ENCODE results near the gene PROKR1. TPM values are rescaled to one million over a fixed set of nuclear protein-coding genes. Genes with fewer than 3 reads are reported as not detected.
A peak's percentile ranks its signal among the peaks of the same experiment; 100 is the strongest.
"Not testable (repeated sequence)": the region's sequence is repeated elsewhere in the genome, so short reads cannot be mapped to it uniquely, and the experiment has no call there.

PROKR1 gene
- 0.15 TPM for polyA plus RNA-seq
- long read RNA-seq, donor 1 = 0 reads
- long read RNA-seq, donor 2 = 0 reads
- long read RNA-seq, donor 3 = 0 reads
- long read RNA-seq, donor 4 = 0 reads
- long read RNA-seq, donor 5 = 0 reads
- long read RNA-seq, donor 6 = 0 reads
- long read RNA-seq, donor 7 = 0 reads
- long read RNA-seq, donor 8 = 0 reads
- long read RNA-seq, donor 9 = 0 reads
- long read RNA-seq, donor 10 = 0 reads
- long read RNA-seq, donor 11 = 0 reads

DNA sequence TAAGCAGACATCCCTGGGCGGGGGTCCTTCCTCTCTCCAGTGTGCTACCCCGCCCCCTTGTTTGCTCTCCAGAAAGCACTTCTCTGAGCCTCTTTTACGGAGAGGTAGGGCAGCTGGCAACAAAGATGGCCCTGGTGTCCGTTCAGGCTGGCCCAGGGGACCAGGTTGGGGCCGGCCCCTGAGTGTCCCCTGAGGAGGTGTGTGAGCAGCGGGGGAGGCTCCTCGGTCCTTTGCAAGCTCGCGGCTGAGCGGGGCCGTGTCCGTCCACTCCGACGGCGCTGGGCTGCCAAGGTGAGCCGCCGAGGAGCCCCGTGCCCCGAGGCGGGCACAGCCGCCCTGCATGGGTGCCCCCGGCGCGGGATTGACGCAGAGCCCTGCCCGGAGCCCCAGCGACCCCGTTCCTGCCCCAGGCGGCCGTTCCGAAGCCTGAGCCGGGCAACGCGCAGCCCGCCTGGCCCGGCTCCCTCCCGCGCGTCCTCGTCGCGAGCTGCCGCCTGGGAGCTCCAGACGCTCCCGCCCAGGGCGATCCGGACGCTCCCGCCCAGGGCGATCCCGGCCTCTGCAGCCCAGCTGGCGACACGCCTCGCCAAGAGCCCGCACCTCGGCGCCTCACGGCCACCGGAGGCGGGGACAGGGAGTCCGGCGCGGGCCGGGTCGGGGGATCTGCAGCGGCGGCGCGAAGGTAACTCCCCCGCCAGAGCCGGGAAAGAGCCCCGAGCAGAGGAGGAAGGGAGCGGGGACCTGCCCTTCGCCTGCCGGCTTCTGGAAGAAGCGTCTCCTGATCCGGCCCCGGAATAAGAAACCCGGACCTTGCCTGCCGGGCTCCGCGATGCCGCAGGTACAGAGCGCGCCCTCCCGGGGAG lies at the start of gene PROKR1:
TSS of gene PROKR1 (plus strand) at position 569 of the 863 bp plus-strand sequence. CDS start 2,243 bp downstream, outside the sequence.
- Histone ChIP-seq H3K4me3 (ENCODE audit: low read length) (peak within 1 kb of the TSS; percentile 27), H3K4me1 (ENCODE audit: control insufficient read depth, insufficient read depth, low read length) (no peaks in the 10 kb centered on the region), H3K27ac (ENCODE audit: low read length) (no peak within 1 kb of the TSS), H3K9me3 (ENCODE audit: control insufficient read depth, low read depth, low read length) (no peaks in the 10 kb centered on the region), H3K36me3 (ENCODE audit: control insufficient read depth, insufficient read depth, low read length) (no peaks in the 10 kb centered on the region), H3K27me3 (ENCODE audit: control insufficient read depth, insufficient read depth, low read length) (peaks cover 43% of the 10 kb centered on the region)
- DNase-seq = peak; percentile 11 to 59
- WGBS (ENCODE audit: insufficient coverage, low lambda C conversion rate) = no CpG with 5 or more reads among the region's 86 CpGs

DNA sequence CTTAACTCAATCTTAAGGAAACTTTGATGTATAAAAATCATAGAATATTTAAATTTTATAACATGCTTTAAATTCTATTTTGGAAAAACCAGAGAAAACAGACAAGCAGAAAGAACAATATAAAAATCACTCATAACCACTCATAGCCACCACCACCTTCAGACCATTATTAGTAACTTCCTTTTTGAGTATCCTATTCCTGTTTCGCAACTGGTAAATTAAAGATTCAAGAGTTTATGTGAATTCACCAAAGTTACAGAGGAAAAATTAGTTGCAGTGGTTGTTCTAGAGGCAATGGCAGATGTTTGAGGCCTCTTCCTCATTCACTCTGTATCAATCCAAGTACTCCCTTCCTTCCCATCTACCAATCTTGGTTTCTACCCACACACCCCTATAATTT lies 49.3 kb upstream of the PROKR1 start:
- WGBS (ENCODE audit: insufficient coverage, low lambda C conversion rate) = no CpG with 5 or more reads among the region's 1 CpG
- H3K27ac ChIP-seq (ENCODE audit: low read length) = no peak overlapping the region
- H3K9me3 ChIP-seq (ENCODE audit: control insufficient read depth, low read depth, low read length) = no peaks in the 10 kb centered on the region
- no peak for DNase-seq
- no peaks in the 10 kb centered on the region for H3K4me1 ChIP-seq (ENCODE audit: control insufficient read depth, insufficient read depth, low read length)
- no peak overlapping the region for H3K4me3 ChIP-seq (ENCODE audit: low read length)
- H3K36me3 ChIP-seq (ENCODE audit: control insufficient read depth, insufficient read depth, low read length) = no peaks in the 10 kb centered on the region
- H3K27me3 ChIP-seq (ENCODE audit: control insufficient read depth, insufficient read depth, low read length) = no peaks in the 10 kb centered on the region

DNA sequence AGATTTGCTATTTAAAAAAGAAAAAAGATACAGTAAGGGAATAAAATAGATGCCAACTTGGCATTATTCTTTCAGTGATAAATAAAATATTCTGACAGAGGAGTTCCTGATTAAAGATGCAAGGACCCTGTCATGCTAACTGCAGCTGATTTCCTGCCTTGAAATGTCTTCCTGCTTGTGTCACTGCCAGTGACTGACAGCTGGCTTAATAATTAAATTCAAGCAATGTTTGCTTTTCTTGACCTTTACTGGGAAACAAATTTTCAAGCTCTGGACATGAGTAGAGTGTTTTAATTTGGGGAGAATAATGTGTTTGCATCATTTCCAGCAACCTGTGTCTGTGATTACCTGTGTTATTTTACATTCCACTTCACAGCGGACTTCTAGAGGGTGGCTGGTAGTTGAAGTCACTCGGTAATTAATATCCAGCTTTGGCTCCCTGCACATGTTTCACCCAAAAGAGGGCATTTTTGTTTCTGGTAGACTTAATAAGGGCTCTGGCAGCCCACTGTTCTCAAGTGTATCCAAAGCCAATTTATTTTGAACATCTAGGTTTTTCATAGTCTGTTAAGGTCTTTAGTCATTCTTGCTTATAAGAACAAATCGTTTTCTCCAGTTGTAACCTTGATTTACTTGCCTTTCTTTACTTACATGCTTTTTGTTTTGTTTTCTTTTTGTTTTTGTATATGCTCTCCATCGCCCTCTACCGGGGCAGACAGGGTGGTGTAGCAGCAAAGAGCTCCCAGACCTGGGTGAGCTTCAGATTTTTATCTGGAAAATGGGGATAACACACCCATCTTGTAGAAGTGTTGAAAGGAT lies 48.5 kb upstream of the PROKR1 start:
- H3K36me3 ChIP-seq (ENCODE audit: control insufficient read depth, insufficient read depth, low read length) = no peaks in the 10 kb centered on the region
- H3K27ac ChIP-seq (ENCODE audit: low read length) = no peak overlapping the region
- peak; percentile 9 to 20 for DNase-seq
- no peak overlapping the region for H3K4me3 ChIP-seq (ENCODE audit: low read length)
- no peaks in the 10 kb centered on the region for H3K27me3 ChIP-seq (ENCODE audit: control insufficient read depth, insufficient read depth, low read length)
- 8% methylated on average over 3 of the region's 5 CpGs for WGBS (ENCODE audit: insufficient coverage, low lambda C conversion rate)
- no peaks in the 10 kb centered on the region for H3K4me1 ChIP-seq (ENCODE audit: control insufficient read depth, insufficient read depth, low read length)
- H3K9me3 ChIP-seq (ENCODE audit: control insufficient read depth, low read depth, low read length) = no peaks in the 10 kb centered on the region

DNA sequence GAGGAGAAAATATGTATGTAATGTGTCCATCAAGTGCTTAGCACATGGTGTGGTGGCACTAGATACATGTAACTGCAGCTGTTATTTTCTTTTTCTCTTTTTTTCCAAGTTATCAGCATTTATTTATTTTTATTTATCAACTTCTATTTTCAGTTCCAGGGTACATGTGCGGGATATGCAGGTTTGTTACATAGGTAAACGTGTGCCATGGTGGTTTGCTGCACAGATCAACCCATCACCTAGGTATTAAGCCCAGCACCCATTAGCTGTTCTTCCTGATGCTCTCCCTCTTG lies 47.9 kb upstream of the PROKR1 start:
- H3K27ac ChIP-seq (ENCODE audit: low read length); H3K4me1 ChIP-seq (ENCODE audit: control insufficient read depth, insufficient read depth, low read length); DNase-seq; H3K9me3 ChIP-seq (ENCODE audit: control insufficient read depth, low read depth, low read length); H3K4me3 ChIP-seq (ENCODE audit: low read length); H3K27me3 ChIP-seq (ENCODE audit: control insufficient read depth, insufficient read depth, low read length); H3K36me3 ChIP-seq (ENCODE audit: control insufficient read depth, insufficient read depth, low read length): not testable (repeated sequence)
- WGBS (ENCODE audit: insufficient coverage, low lambda C conversion rate) = 88% methylated on average over 1 of the region's 2 CpGs

- DNase-seq; H3K27ac ChIP-seq (ENCODE audit: low read length); H3K4me3 ChIP-seq (ENCODE audit: low read length); H3K9me3 ChIP-seq (ENCODE audit: control insufficient read depth, low read depth, low read length); H3K36me3 ChIP-seq (ENCODE audit: control insufficient read depth, insufficient read depth, low read length); H3K4me1 ChIP-seq (ENCODE audit: control insufficient read depth, insufficient read depth, low read length); H3K27me3 ChIP-seq (ENCODE audit: control insufficient read depth, insufficient read depth, low read length): not testable (repeated sequence)
- no CpG with 5 or more reads among the region's 3 CpGs for WGBS (ENCODE audit: insufficient coverage, low lambda C conversion rate)
Measured at GRCh38 chr2:68600495-68600894, 42.9 kb upstream of the PROKR1 start.

- Histone ChIP-seq H3K9me3 (ENCODE audit: control insufficient read depth, low read depth, low read length) (no peaks in the 10 kb centered on the region), H3K36me3 (ENCODE audit: control insufficient read depth, insufficient read depth, low read length) (no peaks in the 10 kb centered on the region), H3K4me1 (ENCODE audit: control insufficient read depth, insufficient read depth, low read length) (no peaks in the 10 kb centered on the region), H3K27ac (ENCODE audit: low read length) (no peak overlapping the region), H3K4me3 (ENCODE audit: low read length) (no peak overlapping the region), H3K27me3 (ENCODE audit: control insufficient read depth, insufficient read depth, low read length) (no peaks in the 10 kb centered on the region)
- DNase-seq = no peak
- no CpG with 5 or more reads among the region's 1 CpG for WGBS (ENCODE audit: insufficient coverage, low lambda C conversion rate)
Measured at GRCh38 chr2:68603059-68603458, 40.3 kb upstream of the PROKR1 start.

- Histone ChIP-seq H3K27ac (ENCODE audit: low read length) (no peak overlapping the region), H3K9me3 (ENCODE audit: control insufficient read depth, low read depth, low read length) (no peaks in the 10 kb centered on the region), H3K36me3 (ENCODE audit: control insufficient read depth, insufficient read depth, low read length) (no peaks in the 10 kb centered on the region), H3K27me3 (ENCODE audit: control insufficient read depth, insufficient read depth, low read length) (no peaks in the 10 kb centered on the region), H3K4me3 (ENCODE audit: low read length) (no peak overlapping the region), H3K4me1 (ENCODE audit: control insufficient read depth, insufficient read depth, low read length) (no peaks in the 10 kb centered on the region)
- no peak for DNase-seq
- no CpG with 5 or more reads among the region's 3 CpGs for WGBS (ENCODE audit: insufficient coverage, low lambda C conversion rate)
Measured at GRCh38 chr2:68604077-68604476, 39.3 kb upstream of the PROKR1 start.

GRCh38 chr2:68605939-68606338 lies 37.4 kb upstream of the PROKR1 start:
- no peaks in the 10 kb centered on the region for H3K4me1 ChIP-seq (ENCODE audit: control insufficient read depth, insufficient read depth, low read length)
- H3K9me3 ChIP-seq (ENCODE audit: control insufficient read depth, low read depth, low read length) = no peaks in the 10 kb centered on the region
- H3K4me3 ChIP-seq (ENCODE audit: low read length) = no peak overlapping the region
- H3K27me3 ChIP-seq (ENCODE audit: control insufficient read depth, insufficient read depth, low read length) = no peaks in the 10 kb centered on the region
- no CpG with 5 or more reads among the region's 1 CpG for WGBS (ENCODE audit: insufficient coverage, low lambda C conversion rate)
- H3K36me3 ChIP-seq (ENCODE audit: control insufficient read depth, insufficient read depth, low read length) = no peaks in the 10 kb centered on the region
- DNase-seq = no peak
- no peak overlapping the region for H3K27ac ChIP-seq (ENCODE audit: low read length)

GRCh38 chr2:68606759-68607158 lies 36.6 kb upstream of the PROKR1 start:
- H3K9me3 ChIP-seq (ENCODE audit: control insufficient read depth, low read depth, low read length) = no peaks in the 10 kb centered on the region
- WGBS (ENCODE audit: insufficient coverage, low lambda C conversion rate) = no CpG with 5 or more reads among the region's 4 CpGs
- no peaks in the 10 kb centered on the region for H3K4me1 ChIP-seq (ENCODE audit: control insufficient read depth, insufficient read depth, low read length)

DNA sequence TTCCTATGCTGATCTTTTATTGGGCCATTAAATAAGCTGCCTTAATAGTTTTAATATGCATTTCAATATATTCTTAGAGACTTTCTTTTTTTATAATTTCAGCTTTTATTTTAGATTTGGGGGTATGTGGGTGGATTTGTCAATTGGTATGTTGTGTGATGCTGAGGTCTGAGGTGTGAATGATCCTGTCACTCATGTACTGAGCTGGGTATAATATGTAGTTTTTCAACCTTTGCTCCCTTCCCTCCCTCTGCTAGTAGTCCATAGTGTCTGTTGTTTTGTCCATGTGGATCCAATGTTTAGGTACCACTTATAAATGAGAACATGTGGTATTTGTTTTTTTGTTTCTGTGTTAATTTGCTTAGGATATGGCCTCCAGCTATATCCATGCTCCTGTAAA lies 35.5 kb upstream of the PROKR1 start:
- Histone ChIP-seq H3K36me3 (ENCODE audit: control insufficient read depth, insufficient read depth, low read length) (no peaks in the 10 kb centered on the region), H3K9me3 (ENCODE audit: control insufficient read depth, low read depth, low read length) (no peaks in the 10 kb centered on the region), H3K4me3 (ENCODE audit: low read length) (no peak overlapping the region), H3K4me1 (ENCODE audit: control insufficient read depth, insufficient read depth, low read length) (no peaks in the 10 kb centered on the region), H3K27me3 (ENCODE audit: control insufficient read depth, insufficient read depth, low read length) (no peaks in the 10 kb centered on the region), H3K27ac (ENCODE audit: low read length) (no peak overlapping the region)
- no peak for DNase-seq

More at GRCh38 chr2:68606759-68607158, 36.6 kb upstream of the PROKR1 start:
- Histone ChIP-seq H3K27ac (ENCODE audit: low read length) (no peak overlapping the region), H3K4me3 (ENCODE audit: low read length) (no peak overlapping the region), H3K27me3 (ENCODE audit: control insufficient read depth, insufficient read depth, low read length) (no peaks in the 10 kb centered on the region), H3K36me3 (ENCODE audit: control insufficient read depth, insufficient read depth, low read length) (no peaks in the 10 kb centered on the region)
- no peak for DNase-seq
